SK-N-SH (cell line): ENCODE data around the gene NAALADL2.

ENCODE experiments used
- CTCF ChIP-seq: fragments of 200-600 bp; sonication (generic); IDR thresholded peaks from 2 replicates; pipeline ENCODE4 v1.6.1; 2017; ENCODE audit warnings: antibody characterized with exemption, mild to moderate bottlenecking, moderate library complexity
- SIN3A ChIP-seq: IDR thresholded peaks from 2 replicates; pipeline ENCODE4 v1.6.1; 2012; ENCODE audit warnings: low read depth, mild to moderate bottlenecking, low read length, moderate library complexity, borderline replicate concordance

DNA sequence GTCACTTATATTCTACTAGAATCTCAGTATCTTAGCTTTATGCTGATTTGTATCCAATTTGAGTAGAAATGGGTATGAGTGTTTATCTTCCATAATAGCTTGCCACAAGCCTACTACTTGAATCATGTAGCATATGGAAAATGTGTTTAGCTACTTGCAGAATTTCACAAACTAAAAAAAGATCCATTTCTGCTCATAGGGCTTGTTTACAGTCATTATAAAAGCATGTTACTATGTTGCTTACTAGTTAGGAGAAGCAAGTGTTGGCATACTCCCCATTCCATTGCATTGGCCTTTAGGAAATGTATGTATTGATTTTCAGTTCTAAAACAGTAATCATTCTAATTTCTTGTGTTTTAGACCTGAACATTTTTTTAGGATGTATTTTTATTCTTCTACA lies 939.2 kb downstream of the NAALADL2 start:
- no peak for TF ChIP-seq CTCF
- no peak for TF ChIP-seq SIN3A
